ENCODE data around the gene CIRBP. TPM values are rescaled to one million over a fixed set of nuclear protein-coding genes. Genes with fewer than 3 reads are reported as not detected.

Gene CIRBP
- 100 to 1,000 TPM; 226 to 251 TPM for total RNA-seq

DNA sequence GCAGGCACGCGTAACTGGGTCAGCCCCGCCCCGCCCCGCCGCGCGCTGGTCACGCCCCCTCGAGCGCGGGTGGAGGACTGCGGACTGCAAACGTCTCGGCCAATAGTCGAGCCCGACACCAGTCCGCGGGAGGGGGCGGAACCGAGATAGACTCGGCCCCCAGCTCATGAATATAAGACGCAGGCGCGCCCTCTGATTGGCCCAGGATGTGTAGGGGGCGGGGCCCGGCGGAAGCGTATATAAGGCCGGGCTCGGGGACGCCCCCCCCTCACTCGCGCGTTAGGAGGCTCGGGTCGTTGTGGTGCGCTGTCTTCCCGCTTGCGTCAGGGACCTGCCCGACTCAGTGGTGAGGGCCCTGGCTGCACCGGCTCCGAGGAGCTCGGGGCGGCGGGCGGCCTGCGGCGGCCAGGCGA is at the start of gene CIRBP:
TSS of gene CIRBP (plus strand) at position 268 of the 413 bp plus-strand sequence. CDS start 1,602 bp downstream, outside the sequence.
- Mint-ChIP-seq H3K36me3 (peaks cover 22% of the 10 kb centered on the region), H3K4me1 (ENCODE audit: low read depth in 2 of 2) (peaks cover 57 to 65% of the 10 kb centered on the region in 2 donors)

DNA sequence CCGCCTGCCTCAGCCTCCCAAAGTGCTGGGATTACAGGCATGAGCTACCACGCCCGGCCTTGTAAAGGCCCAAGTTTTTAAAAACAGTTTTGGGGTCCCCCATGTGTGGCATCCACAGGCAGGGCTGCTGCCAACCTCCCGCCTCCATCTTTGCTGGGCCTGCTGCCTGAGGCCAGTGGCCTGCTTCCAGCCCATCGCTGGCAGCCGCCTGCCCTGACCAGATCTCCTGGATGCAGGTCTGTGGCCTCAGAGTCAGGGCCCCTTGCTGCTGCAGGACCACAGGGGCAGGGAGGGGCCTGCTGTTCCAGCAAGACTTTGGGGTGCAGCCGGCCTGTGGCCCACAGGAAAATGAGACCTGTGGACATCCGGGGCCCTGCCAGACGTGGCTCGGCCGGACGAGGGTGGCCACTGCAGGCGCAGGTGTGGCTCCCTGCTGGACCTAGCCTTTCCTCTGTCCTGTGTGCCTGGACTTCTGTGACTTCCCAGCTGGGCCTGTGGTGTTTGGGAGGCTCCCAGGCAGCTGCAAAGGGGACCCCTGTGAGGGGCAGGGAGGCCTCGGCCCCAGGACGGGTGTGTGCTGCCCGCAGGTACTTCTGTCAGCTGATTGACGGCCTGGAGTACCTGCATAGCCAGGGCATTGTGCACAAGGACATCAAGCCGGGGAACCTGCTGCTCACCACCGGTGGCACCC is 49.2 kb upstream of the CIRBP start:
- Mint-ChIP-seq H3K4me3 (no peak overlapping the region), H3K36me3 (no peaks in the 10 kb centered on the region)
- no peak for ATAC-seq

More for the DNA sequence above, at the start of gene CIRBP:
- no peaks in the 10 kb centered on the region for H3K9me3 Mint-ChIP-seq
- ATAC-seq (peak; percentile 89 to 92), DNase-seq (ENCODE audit: low spot score) (peak; percentile 100)
- H3K27me3 Mint-ChIP-seq, result no peaks in the 10 kb centered on the region
- peak within 1 kb of the TSS; percentile 94 to 96 for H3K27ac Mint-ChIP-seq
- H3K4me3 Mint-ChIP-seq, result peak within 1 kb of the TSS; percentile 98

DNA sequence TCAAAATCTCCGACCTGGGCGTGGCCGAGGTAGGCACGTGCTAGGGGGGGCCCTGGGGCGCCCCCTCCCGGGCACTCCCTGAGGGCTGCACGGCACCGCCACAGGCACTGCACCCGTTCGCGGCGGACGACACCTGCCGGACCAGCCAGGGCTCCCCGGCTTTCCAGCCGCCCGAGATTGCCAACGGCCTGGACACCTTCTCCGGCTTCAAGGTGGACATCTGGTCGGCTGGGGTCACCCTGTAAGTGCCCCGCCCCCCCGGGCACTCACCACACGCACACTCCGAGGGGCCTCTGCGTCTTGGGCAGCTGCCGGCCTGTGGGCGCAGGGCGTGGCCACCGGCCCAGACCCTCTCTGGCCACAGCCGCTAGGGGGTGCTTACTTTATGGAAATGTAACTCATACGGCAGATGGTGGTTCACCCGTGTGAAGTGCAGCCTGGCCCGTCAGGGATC is 48.6 kb upstream of the CIRBP start:
- no peaks in the 10 kb centered on the region for H3K27me3 Mint-ChIP-seq
- H3K36me3 Mint-ChIP-seq, result no peaks in the 10 kb centered on the region
- ATAC-seq (no peak), DNase-seq (ENCODE audit: low spot score) (no peak)
- H3K4me3 Mint-ChIP-seq, result no peak overlapping the region
- no peaks in the 10 kb centered on the region for H3K9me3 Mint-ChIP-seq
- no peaks in the 10 kb centered on the region for H3K4me1 Mint-ChIP-seq (ENCODE audit: low read depth in 2 of 2)
- no peak overlapping the region for H3K27ac Mint-ChIP-seq

More for the DNA sequence above, 49.2 kb upstream of the CIRBP start:
- no peak for DNase-seq (ENCODE audit: low spot score)
- H3K27me3 Mint-ChIP-seq, result no peaks in the 10 kb centered on the region
- no peaks in the 10 kb centered on the region for H3K9me3 Mint-ChIP-seq
- no peak overlapping the region for H3K27ac Mint-ChIP-seq
- H3K4me1 Mint-ChIP-seq (ENCODE audit: low read depth in 2 of 2), result no peaks in the 10 kb centered on the region

DNA sequence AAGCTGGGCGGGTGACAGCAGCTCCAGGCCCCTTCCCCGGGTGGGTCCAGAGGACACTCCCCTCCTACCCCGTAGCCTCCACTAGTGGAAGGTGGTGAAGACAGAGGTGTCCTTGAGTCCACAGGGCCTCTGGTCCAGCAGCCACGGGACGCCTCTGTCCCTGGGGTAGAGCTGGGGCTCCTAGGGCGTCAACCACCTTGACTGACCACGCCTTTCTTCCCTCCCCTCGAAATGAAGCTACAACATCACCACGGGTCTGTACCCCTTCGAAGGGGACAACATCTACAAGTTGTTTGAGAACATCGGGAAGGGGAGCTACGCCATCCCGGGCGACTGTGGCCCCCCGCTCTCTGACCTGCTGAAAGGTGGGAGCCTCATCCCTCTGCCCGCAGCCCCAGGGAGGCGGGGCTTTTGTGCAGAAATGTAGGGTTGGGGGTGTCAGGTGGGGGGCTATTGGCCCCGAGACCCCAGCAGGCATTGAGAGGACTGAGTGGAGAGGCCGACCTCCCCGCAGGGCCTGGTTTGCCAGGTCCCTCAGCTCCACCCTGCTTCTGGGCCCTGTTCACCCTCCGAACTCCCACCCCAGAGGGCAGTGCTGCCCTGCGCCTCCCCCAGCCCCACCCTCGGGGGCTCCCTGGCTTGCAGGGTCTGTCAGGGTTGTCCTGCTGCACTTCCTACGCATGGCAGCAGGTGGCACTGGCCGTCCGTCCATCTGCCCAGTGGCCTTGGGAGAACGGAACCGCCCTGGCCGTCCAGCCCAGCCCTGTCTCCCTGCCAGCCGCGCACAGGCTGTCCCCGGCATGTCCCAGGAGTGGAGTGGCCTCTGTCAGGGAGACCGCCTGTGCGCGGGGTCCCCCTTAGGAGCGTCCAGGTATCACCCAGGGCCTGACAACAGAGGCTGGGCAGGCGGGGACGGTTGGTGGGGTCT is 47.9 kb upstream of the CIRBP start:
- H3K36me3 Mint-ChIP-seq, result no peaks in the 10 kb centered on the region
- no peak overlapping the region for H3K27ac Mint-ChIP-seq
- no peak for ATAC-seq
- no peak for DNase-seq (ENCODE audit: low spot score)
- no peaks in the 10 kb centered on the region for H3K9me3 Mint-ChIP-seq
- H3K4me1 Mint-ChIP-seq (ENCODE audit: low read depth in 2 of 2), result no peaks in the 10 kb centered on the region
- H3K4me3 Mint-ChIP-seq, result no peak overlapping the region
- no peaks in the 10 kb centered on the region for H3K27me3 Mint-ChIP-seq

DNA sequence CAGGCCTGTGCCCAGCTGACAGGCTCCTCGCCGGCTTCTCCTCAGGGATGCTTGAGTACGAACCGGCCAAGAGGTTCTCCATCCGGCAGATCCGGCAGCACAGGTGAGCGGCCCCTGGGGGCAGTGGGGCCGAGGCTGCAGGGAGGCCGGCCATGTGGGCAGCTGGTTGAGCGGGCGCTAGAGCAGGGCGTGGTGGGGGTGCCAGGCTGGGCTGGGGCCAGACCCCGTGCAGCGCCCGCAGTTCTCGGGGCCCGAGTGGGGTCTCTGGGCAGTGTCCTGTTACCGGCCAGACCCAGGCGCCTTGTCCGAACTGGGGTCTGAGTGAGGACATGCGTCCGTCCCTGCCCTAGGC is 47.3 kb upstream of the CIRBP start:
- ATAC-seq (no peak), DNase-seq (ENCODE audit: low spot score) (no peak)

DNA sequence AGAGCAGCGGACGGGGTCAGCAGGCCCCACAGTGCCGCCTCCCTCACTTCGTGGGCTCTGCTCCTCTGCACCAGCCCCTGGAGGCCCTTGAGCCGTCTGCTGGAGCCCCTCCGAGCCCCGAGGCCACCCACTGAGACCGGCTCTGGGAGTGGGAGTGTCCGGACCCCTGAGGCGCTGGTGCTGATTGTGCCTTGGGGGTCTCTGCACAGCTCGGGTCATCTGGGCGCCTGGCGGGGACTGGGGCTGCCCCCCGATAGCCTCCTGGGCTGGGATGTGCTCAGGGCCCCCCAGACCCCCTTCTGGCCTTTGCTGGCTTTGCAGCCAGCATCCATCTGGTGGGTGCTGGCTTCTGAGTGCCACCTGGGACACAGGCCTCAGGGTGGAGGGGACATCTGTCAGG is 46.7 kb upstream of the CIRBP start:
- no peak for ATAC-seq
- Mint-ChIP-seq H3K4me1 (ENCODE audit: low read depth in 2 of 2) (no peaks in the 10 kb centered on the region), H3K36me3 (no peaks in the 10 kb centered on the region), H3K9me3 (no peaks in the 10 kb centered on the region), H3K27me3 (no peaks in the 10 kb centered on the region), H3K4me3 (no peak overlapping the region), H3K27ac (no peak overlapping the region)
- no peak for DNase-seq (ENCODE audit: low spot score)

More for the DNA sequence above, 47.3 kb upstream of the CIRBP start:
- Mint-ChIP-seq H3K36me3 (no peaks in the 10 kb centered on the region), H3K9me3 (no peaks in the 10 kb centered on the region), H3K4me1 (ENCODE audit: low read depth in 2 of 2) (no peaks in the 10 kb centered on the region), H3K4me3 (no peak overlapping the region), H3K27ac (no peak overlapping the region), H3K27me3 (no peaks in the 10 kb centered on the region)

- Mint-ChIP-seq H3K4me1 (ENCODE audit: low read depth in 2 of 2) (no peaks in the 10 kb centered on the region), H3K27me3 (no peaks in the 10 kb centered on the region), H3K36me3 (no peaks in the 10 kb centered on the region), H3K4me3 (no peak overlapping the region), H3K9me3 (no peaks in the 10 kb centered on the region), H3K27ac (no peak overlapping the region)
- DNase-seq (ENCODE audit: low spot score) (no peak), ATAC-seq (peak in 1 of 2 donors; percentile 14)
Measured at GRCh38 chr19:1223018-1223855, 45.9 kb upstream of the CIRBP start.

- Mint-ChIP-seq H3K9me3 (no peaks in the 10 kb centered on the region), H3K27me3 (no peaks in the 10 kb centered on the region), H3K4me3 (no peak overlapping the region), H3K4me1 (ENCODE audit: low read depth in 2 of 2) (no peaks in the 10 kb centered on the region), H3K36me3 (no peaks in the 10 kb centered on the region), H3K27ac (no peak overlapping the region)
- no peak for DNase-seq (ENCODE audit: low spot score)
- ATAC-seq, result no peak
Measured at GRCh38 chr19:1224047-1224825, 44.9 kb upstream of the CIRBP start.

GRCh38 chr19:1224847-1225246 is 44.3 kb upstream of the CIRBP start:
- Mint-ChIP-seq H3K4me1 (ENCODE audit: low read depth in 2 of 2) (no peaks in the 10 kb centered on the region), H3K27ac (no peak overlapping the region), H3K9me3 (no peaks in the 10 kb centered on the region), H3K36me3 (no peaks in the 10 kb centered on the region), H3K4me3 (no peak overlapping the region), H3K27me3 (no peaks in the 10 kb centered on the region)
- ATAC-seq, result no peak
- DNase-seq (ENCODE audit: low spot score), result no peak

DNA sequence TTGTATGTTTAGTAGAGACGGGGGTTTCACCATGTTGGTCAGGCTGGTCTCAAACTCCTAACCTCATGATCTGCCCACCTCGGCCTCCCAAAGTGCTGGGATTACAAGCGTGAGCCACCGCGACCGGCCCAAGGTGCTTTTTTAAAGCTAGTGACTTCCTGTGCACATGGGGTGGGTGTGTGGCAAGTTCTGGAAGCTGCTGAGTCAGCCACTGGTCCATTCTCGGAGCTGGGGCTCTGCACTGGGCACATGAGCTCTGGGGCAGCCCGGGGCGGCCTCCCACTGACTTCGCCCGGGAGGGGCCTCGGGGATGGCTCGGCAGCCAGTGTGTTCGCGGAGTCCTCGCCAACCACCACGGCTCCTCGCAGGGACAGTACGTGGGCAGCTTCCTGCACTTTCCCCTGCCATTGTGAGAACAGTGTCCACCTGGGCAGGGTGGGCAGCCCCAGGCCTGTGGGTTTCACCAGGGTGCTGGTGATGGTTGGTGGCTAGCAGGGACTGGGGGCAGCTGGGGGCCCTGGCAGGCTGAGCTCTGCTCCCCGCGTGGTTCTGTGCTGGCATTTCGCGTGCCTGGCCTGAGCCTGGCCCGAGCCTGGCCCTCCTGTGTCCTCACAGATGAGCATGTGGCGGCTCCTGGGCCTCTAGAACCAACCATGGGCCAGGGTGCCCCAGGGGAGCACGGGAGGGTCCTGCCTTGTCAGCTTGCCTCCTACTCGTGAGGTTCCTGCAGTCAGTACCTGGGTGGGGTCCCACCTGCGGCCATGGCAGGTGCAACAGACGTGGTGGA is 43.5 kb upstream of the CIRBP start:
- Mint-ChIP-seq H3K27ac (no peak overlapping the region), H3K27me3 (no peaks in the 10 kb centered on the region), H3K9me3 (no peaks in the 10 kb centered on the region), H3K4me1 (ENCODE audit: low read depth in 2 of 2) (no peaks in the 10 kb centered on the region), H3K4me3 (no peak overlapping the region), H3K36me3 (no peaks in the 10 kb centered on the region)
- ATAC-seq (no peak), DNase-seq (ENCODE audit: low spot score) (no peak)

DNA sequence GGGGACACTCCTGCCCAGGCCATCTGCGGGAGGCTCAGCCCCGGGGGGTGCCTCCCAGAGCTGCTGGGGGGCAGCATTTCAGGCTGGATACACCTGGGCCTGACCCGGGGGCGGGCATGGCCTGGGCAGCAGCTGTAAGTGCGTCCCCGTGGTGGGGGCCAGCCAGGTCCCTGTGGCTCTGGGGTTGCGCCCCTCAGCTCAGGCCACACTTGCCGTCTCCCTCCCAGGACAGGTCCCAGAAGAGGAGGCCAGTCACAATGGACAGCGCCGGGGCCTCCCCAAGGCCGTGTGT is 43.0 kb upstream of the CIRBP start:
- Mint-ChIP-seq H3K36me3 (no peaks in the 10 kb centered on the region), H3K4me3 (no peak overlapping the region), H3K27ac (no peak overlapping the region), H3K4me1 (ENCODE audit: low read depth in 2 of 2) (no peaks in the 10 kb centered on the region), H3K9me3 (no peaks in the 10 kb centered on the region), H3K27me3 (no peaks in the 10 kb centered on the region)
- DNase-seq (ENCODE audit: low spot score) (no peak), ATAC-seq (no peak)

DNA sequence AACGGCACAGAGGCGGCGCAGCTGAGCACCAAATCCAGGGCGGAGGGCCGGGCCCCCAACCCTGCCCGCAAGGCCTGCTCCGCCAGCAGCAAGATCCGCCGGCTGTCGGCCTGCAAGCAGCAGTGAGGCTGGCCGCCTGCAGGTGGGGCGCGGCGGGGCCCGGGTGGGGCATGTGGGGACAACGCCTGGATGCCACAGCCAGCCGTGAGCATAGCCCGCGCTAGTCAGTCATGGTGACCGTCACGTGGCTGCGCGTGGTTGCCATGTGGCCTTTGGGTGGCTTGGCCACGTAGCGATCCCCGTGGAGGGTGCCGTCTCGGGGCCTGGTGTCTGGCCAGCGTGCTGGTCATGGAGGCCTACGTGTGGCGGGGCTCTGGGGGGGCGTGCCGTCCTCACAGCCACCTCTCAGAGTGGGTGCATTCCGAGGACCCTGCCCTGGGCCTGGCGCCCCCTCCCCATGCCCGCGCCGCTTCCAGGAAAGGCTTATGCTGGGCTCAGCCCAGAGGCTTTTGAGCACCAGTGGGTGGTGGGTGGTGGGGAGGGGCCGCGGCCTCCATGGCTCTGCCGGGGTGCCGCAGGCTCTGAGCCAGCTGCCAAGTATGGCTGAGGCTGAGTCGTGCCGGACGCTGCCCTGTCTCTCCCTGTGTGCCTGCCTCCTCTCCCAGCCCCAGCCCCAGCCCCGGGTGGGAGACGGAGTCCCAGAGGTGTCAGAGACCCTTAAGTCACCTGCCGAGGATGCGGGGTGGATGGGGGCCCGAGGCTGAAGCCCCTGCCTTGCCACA is 42.4 kb upstream of the CIRBP start:
- no peaks in the 10 kb centered on the region for H3K9me3 Mint-ChIP-seq
- DNase-seq (ENCODE audit: low spot score) (no peak), ATAC-seq (no peak)
- no peaks in the 10 kb centered on the region for H3K36me3 Mint-ChIP-seq
- no peak overlapping the region for H3K27ac Mint-ChIP-seq
- no peak overlapping the region for H3K4me3 Mint-ChIP-seq
- no peaks in the 10 kb centered on the region for H3K27me3 Mint-ChIP-seq
- no peaks in the 10 kb centered on the region for H3K4me1 Mint-ChIP-seq (ENCODE audit: low read depth in 2 of 2)
